Left forelimb (tissue), 1 donor: Measurements from ENCODE around the gene RSBN1.

Experiments used
- DNase-seq: peaks from one replicate; pipeline ENCODE4 v3.0.0-alpha.2; 2018; ENCODE audit warnings: low spot score

The RSBN1 gene

DNA sequence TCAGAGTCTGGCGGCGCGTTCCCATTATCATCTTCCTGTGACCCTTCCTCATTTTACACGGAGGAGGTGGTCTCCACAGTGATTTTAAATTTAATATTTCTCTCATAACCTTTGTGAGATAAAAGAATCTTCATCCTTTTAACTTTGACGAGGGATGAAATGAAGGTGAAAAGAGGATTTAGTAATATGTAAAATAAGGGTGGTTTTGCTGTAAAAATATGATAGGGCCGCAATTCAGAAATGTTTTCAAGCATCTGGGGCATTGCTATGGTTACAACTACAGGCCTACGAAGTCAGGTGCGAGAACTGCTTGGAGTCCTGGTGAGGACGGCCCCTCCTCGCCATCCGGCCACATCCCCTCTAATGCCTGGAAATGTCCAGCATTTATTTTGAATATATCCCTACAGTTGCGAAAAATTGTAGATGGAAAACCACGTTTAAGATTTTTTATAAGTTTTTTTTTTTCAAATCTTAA is 422 bp upstream of the RSBN1 start:
- no peak for DNase-seq

DNA sequence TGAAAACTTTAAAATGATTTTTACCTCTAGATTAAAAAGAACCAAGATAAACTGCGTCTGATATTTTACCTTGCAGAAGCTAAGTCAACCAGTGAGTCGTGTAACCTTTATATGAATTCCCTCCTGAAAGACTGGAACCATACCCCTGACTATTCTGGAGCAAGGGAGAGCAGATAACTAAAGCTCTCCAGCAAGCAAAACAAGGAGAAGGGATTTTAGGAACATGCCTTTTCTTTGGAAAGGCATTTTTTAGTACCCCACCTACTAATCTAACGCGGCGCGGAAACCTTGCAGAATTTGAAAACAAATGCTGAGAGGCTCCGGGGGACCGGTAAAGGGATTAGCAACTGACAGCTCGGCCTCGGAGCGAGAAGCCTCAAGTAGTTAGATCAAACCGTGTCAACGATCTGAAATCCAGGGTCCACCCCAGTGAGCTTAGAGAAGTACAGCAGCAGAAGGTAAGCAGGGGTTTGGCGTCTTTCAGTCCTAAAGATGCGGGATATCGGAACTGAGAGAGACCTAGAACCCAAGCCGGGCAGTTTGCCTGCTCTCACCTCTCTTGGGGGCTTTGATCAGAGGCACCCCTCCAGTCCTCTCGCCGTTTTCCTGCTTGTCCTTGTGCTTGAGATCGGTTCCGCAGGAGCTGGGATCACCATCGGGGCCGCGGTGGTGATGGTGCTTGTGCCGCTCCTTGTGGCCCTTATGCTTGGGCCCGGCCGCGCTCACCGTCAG is 954 bp downstream of the RSBN1 start:
- DNase-seq: peak; percentile 64

DNA sequence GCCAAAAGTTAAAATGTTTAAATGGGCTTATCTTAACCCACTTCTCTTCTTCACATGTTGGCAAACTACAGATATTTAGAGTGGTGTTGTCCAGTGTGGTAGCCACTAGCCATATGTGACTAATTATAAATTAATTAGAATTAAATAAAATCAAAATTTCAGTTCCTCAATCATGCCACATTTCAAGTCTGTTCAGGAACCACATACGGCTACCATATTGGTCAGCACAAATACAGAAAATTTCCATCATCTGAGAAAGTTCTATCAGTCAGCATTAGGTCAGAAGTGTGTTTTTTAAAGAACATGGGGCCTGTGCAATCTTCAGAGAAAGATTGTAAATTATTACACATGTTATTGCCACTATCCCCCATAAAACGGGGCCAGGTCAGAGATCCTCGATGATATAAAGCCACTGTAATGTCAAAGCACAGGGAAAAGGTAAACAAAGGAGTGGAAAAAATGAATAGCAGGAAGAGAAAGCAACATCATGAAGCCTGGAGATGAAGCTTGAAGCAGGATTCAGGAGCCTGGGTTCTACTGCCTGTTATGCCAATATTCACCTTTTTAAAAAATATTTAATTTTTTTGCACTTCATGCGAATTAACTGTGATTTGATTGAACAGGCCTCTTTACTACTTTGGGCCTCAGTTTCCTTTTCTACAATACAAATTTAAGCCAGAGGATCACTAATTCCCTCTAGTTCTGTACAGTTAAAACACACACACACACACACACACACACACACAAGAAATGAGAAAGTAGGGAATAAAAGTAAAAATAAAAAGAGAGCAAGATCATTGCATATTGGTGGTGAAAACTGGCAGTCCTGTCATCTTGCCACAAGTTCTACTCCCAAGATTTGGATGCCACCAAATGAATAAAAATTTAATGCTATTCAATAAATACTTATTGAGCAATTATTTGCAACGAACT is 2.3 kb downstream of the RSBN1 start:
- no peak for DNase-seq

DNA sequence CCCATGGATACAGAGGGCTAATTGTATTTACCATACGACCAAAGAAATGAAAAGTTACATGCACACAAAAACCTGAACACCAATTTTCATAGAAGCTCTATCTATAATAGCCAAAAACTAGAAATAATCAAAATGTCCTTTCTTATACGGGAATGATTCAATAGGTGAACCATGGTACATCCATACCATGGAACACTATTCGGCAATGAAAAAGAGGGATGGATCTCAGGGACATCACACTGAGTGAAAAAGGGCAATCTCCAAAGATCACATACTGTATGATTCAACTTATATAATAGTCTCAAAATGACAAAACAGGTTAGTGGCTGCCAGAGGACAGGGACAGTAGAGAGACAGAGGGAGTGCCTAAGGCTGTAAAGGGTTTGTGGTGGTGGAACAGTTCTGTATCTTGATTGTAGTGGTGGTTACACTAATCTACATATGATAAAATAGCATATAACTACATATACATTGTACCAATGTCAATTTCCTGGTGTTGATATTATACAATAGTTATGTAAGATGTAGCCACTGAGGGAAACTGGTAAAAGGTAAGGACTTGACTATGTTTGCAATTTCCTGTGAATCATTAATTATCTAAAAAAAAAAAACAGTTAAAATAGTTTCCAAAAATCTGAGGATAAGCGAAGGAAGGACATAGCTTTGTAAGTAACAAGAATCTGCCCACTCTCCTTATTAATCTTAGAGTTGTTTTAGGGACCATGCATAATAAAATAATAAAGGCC is 3.7 kb downstream of the RSBN1 start:
- DNase-seq: no peak

DNA sequence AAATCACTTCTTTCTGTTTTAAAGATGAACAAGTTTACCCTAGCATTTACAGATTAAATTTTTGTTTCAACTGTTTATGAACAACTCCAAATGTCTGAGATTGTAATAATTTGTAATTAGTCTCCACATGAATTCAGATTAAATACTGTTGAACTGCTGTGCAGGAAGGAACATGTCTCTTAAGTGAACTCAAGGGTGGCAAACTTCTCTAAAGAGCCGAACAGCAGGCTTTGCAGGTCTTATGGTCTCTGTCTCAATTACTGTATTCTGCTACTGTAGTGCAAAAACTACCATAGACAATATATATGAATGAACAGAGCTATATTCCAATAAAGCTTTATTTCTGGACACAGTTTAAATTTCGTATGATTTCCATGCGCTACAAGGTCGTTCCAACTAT is 6.6 kb downstream of the RSBN1 start:
- no peak for DNase-seq

DNA sequence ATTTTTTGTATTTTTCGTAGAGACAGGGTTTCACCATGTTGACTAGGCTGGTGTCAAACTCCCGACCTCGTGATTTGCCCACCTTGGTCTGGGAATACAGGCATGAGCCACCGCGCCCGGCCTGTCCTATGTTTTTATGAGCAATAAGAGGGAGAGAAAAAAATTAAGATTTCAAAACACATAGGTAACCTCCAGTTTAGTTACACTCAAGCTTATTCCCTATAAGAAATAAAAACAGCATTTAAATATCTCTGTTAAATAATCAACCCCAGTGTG is 7.1 kb downstream of the RSBN1 start:
- DNase-seq: no peak

DNA sequence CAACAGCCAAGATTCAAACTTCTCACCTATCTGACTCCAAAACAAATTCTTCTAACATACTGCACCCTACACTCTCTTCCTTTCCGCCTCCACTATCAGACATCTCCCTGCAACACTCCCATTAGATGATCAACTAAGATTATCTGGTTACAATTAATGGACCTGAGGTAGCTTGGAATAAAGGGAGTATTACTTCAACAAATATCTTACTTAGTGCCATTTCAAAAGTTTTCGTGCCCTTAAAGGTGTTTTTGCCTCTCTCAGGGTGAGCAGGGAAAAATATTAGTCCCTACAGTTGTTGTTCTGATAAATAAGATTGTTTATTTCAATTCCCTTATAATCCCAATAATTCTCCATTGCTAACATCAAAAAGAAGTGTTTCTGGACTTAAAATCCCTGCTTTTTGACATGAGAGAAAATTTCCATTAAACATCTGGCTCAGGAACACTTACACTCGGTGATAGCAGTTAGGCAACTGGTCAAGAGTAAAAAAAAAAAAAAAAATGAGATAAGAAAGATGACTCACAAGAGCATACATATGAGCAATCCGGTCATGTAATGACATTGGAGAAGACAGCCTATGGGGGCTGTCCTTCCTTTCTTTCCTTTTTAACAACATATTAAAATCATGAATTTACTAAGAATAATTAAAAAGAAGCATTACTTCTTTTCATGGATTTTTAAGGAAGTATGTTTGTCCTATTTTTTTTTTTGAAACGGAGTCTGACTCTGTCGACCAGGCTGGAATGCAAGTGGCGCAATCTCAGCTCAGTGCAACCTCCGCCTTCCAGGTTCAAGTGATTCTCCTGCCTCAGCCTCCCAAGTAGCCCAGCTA is 7.6 kb downstream of the RSBN1 start:
- DNase-seq: no peak

DNA sequence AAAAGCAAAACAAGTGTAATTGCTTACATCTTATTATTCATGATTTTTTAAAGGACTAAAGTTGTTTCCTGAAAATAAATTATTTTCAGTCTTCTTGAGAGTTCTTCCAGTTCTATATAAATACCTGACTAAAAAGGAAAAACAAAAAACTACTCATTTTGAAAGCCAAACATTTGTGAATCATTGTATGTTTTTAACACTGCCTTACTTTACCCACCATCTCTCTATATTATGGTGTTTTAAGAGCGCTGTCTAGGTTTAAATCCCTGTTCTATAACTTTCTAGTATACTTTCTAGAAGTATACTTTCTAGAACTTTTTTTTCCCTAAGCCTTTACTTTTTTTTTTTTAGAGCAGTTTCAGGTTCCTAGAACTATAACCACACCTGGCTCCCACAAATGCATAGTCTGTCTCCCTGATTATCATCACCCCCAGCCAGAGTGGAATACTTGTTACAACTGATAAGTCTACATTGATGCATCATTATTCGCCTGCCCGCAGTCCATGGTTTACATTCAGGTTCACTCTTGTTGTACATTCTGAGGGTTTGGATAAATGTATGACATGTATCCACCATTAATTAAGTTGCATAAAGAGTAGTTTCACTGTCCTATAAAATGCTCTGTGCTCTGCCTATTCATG is 9.8 kb downstream of the RSBN1 start:
- no peak for DNase-seq

DNA sequence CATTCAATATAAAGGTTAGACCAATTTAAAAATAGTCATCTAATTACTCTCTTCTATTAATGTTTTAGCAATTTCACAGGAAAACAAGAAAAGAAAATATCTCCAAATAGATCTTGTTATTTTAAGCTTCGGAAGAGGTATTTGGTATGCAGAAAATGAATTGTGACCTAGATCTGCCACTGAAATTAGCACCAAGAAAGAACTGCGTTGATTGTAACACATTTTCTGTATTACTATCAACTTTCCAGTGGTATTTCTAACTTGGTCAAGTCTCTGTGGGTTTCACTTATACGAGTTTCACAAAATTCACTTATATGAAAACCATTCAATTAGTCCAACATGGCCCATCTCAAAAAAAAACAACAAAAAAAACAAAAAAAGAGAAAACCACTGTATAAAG is 11.8 kb downstream of the RSBN1 start:
- no peak for DNase-seq

DNA sequence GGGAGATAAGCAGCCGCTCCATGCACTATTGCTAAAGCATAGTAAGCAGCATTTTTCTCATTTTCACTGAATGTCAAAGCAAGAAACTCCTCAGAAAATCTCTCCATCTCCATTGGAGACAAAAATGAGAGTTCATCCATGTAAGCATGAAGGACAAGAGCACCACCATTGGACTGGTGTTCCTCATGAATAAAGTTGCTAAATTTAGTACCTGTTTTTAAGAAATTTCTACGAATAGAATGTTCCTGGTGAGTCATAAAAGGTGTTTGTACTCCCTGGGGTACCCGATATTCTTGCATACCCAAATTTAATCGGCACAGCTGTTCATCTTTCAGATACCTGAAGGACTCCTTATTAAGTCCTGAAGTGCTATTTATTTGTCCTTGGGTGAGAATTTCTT is 14.8 kb downstream of the RSBN1 start:
- DNase-seq: no peak

DNA sequence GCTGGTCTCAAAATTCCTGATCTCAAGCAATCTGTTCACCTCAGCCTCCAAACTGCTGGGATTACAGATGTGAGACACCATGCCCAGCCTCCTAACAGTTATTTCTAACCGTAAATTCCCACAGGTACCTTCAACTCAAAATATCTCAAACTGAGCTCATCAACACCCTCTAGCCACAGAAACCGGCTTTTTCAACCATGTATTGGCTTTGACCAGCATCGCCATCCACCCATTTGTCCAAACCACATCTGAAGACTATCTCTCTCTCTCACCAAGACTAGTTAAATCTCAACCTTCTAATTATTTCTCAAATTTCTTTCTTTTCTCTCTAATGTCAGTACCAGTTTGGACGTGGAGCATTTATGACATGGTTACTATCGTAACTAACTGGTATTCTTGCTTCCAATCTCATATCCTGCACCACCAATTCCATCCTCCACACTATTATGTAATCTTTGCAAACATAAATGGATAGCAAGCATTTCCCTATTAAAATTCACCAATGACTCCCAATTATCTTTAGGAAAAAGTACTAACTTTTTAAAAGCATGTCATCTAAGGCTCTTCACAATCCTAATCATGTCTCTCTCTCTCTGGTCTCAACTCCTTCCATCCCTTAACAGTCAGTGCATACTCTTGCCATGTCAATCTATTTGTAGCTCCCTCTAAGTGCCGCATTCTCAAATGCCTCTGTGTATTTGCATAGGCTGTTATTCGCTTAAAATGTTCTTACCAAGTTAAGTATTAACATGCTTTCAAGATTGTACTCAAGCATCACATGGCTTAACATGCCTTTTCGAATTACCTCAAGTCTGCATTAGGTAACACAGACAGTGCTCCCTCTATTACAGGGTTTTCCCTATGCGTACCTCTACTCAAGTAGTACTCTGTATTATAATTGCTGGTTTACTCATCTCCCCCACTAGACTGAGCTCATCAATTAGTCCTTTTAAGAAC is 18.1 kb downstream of the RSBN1 start:
- no peak for DNase-seq

DNA sequence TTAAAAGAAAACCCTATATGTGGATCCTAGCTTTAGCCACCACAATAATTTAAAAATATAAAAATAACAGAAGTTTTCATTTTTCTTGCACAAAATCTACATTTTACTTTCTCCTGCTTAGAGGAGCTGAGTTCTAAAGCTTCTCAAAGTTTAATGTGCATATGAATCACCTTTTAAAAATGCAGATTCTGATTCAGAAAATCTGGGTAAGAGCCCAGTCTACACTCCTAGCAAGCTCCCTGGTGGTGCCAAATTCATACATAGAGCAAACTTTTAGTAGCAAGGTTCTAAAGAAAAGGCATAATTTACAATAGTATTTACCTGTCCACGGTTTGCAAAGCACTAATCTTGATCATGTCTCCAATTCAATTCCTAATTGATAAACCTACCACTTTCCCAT is 19.3 kb downstream of the RSBN1 start:
- DNase-seq: no peak

DNA sequence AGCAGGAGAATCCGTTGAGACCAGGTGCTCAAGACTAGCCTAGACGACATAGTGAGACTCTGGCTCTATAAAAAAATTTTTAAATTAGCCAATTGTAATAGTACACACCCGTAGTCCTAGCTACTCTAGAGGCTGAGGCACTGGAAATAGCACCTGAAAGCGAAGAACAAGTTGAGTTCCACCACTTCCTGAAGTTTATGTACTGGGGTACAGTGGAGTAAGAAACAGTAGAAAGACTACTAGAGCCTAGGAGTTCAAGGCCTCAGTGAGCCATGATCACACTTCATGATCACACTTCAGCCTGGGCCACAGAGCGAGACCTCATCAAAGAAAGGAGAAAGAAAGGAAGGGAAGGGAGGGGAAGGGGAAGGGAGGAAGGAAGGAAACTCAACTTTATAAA is 19.8 kb downstream of the RSBN1 start:
- no peak for DNase-seq

DNA sequence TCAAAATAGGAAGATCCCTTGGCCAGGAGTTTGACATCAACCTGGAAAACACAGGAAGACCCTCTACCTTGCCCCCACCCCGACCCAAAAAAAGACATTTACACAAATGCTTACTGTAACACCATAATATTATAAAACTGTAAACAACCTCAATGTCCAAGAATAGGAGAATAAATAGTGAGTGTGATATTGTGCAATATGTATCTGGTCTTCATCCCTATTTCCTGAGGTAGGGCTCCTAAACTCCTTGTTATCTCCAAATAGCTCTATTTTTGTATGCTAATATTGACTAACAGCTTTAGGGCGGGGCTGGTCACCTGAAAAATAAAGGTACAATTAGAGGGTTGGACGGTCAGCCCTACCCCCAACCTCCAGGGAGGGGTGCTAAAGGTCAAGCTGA is 23.5 kb downstream of the RSBN1 start:
- DNase-seq: no peak

DNA sequence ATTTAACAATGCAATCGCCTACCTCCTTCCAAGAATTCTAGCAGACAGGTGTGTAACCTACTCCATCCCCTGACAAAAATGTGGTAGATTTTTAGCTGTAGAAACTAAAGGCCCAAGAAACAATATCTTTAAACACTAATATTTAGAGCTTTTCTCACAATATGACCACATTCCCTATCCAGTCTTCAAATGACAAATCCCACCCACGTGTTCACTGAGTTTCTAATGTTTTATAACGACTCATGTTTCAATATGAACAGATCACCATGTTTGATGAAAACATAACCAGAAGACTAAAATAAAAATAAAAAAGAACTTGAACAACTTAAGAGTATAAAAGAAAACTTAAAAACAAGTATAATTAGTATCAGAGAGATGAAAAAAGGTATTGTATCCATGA is 24.6 kb downstream of the RSBN1 start:
- DNase-seq: no peak

DNA sequence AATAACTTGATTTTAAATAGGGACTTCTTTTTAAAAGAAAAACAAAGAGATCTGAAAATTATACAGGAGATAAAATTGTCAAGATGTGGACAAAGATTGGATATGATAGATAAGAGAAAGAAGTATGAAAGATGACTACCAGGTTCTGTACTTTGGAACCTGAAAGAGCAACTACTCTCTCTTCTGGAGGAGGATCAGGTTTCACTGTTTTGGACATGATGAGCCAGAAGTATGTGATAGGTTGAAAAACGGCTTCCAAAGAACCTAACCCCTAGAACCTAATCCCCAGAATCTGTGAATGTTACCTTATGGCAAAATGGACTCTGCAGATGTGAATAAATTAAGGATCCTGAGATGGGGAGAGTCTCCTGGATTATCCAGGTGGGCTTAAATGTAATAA is 26.2 kb downstream of the RSBN1 start:
- DNase-seq: no peak

DNA sequence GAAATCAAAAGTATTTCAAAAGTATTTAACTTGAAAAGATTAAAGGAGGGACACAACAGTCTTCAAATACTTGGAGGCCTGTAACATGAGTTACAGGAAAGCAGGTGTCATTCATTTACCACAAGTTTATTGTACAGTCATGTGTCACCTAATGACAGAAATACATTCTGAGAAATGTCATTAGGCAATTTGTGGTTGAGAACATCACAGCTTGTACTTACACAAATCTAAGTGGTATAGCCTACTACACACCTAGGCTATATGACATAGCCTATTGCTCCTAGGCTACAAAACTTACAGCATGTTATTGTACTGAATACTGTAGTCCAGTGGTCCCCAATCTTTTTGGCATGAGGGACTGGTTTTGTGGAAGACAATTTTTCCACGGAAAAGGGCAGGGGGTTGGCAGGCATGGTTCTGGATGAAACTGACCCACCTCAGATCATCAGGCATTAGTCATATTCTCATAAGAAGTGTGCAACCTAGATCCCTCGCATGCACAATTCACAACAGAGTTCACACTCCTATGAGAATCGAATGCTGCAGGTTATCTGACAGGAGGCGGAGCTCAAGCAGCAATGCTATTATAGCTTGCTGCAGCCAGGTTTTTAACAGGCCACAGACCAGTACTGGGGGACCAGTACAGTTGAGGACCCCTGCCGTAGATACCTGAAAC is 28.0 kb downstream of the RSBN1 start:
- no peak for DNase-seq

DNA sequence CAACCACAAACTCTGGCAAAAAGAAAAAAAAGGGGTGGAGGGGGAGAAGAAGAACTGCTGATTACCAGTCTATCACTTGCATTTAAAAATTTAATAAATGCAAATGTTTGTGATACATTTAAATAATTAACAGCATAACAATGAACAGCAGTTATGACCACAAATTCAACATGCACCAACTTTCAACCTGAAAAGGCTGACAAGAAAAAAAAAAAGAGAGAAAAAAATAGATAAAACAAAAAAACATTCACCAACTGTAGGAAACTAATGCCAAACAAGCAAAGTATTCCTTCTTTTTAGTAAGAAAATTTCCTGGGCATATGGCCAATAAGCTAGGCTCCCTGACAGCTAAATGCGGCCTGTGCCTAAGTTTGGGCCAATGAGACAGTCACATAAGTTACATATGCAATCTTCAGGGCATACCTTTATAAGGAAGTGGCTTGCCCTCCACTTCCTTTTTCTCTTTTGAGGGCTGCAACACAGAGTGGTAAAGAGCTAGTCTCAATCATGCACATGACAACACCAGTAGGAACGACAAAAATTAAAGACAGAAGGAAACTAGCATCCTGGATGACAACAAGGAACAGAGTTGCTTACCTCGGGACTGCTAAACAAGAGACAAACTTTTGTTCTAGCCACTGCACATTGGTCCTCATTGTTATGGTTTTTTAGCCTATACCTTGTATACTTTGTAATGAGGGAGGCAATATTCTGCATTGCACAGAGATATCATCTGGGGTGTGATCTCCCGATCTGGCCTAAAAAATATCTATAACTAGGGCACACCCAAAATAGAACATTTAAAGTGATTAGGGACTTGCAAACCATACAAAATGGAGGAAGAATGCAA is 28.8 kb downstream of the RSBN1 start:
- no peak for DNase-seq

DNA sequence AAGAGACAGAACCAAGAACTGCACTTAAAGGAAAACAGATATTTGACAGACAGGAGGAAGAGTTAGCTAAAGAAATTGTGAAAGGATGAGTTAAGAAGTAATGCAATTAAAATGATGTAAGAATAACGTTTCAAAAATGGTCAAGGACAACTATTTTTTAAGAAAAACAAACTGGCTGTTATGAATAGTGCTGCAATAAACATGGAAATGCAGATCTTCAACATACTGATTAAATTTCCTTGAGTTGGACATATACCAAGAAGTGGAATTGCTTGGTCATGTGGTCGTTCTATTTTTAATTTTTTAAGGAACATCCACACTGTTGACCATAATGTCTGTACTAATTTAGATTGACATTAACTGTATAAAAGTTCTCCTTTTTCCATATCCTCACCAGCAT is 29.9 kb downstream of the RSBN1 start:
- DNase-seq: no peak
